HG03571 (cell line): ENCODE data around the gene SRRM2.

Experiments used
- ATAC-seq: cut with Tn5 transposase; IDR thresholded peaks from one replicate; pipeline ENCODE4 v1.9.1; 2021; ENCODE audit not compliant: unreplicated experiment

Gene SRRM2

DNA sequence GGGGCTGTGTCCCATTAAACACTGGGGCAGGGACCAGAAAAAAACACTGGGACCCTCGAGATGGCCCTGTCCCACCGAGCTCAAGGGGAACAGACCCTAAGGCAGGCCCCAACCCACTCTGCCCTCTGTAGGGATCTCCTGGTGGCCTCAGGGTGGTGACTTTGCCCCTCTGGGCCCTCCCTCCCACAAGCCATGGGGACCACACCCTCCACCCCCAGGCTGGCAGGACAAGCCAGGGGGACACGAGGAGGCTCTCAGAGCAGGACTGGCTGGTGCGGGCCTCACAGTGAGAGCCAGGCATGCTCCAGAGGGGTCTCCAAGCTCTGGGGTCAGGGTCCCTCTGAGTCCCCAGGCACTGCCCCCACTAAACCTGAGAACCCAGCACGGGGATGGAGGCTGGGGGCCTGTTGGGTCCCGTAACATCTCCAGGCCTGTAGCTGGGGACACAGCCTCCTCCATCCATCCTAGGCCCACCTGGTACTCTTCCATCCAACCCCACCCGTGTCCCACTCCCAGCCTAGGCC, 14.5 kb upstream of the SRRM2 start:
- ATAC-seq = no peak

DNA sequence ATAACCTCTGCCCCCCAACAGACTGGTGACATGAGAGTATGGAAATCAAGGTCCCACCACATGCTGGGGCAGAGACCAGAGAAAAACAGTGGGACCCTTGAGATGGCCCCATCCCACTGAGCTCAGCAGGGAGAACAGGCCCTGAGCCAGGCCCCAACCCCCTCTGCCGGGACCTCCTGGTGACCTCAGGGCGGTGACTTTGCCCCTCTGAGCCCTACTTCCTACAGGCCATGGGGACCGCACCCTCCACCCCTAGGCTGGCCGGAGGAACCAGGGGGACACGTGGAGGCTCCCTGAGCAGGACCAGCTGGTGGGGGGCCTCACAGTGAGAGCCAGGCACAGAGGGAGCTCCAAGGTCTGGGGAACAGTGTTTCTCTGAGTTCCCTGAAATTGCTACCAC, 13.8 kb upstream of the SRRM2 start:
- ATAC-seq = no peak

DNA sequence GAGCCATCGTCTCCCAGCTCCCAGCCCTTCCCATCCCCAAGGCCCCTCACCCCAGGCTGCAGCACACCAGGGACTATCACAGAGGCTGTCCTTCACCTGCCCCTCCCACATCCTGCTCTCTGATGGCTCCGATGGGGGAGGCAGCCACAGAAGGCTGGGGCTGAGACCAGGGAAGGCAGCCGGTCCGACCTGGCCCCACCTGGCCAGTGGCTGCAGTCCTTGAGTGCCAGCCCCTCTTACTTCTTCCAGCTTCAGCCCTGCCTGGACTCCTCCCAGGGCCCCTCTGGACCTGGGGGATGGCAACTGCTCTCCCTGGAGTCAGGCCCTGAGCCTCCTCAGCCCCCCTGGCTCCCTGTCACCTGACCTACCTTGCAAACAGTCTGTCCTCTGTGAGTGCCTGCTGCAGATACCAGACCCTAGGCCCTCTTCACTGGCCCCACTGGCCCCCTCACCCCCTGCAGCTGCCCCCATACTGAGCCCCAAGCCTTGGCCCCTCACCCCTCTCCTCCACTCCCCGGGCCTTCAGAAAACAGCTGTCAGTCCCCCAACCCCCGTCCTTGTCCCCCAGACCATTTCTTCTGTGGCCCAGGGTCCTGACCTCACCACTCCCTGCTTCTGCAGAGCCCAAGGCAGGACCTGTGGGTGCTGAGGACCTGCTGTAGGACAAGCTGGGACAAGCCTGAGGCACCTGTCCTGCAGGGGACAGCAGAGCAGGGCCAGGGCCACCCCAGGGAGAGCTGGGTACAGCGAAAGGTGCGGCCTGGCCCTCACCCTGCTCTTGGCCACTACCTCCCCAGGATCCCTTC, 12.6 kb upstream of the SRRM2 start:
- ATAC-seq = no peak

DNA sequence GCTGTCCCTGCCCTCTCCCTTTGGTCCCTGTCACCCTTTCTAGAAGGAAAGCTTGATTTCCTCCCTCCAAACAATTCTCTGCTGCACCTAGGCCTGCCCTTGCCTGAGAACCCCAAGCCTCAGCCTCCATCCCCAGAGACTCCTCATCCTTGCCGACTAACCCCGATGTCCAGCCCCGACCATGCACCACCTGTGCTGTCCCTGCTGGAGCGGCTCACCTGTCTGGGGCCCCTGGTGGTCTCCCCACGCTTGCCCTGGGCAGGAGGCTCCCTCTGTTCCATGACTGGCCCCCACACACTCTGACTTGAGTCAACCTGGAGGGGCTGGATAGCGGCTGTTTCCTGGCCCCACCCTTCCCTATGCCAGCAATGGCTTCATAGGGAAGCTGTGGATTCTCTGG, 12.0 kb upstream of the SRRM2 start:
- ATAC-seq = no peak

DNA sequence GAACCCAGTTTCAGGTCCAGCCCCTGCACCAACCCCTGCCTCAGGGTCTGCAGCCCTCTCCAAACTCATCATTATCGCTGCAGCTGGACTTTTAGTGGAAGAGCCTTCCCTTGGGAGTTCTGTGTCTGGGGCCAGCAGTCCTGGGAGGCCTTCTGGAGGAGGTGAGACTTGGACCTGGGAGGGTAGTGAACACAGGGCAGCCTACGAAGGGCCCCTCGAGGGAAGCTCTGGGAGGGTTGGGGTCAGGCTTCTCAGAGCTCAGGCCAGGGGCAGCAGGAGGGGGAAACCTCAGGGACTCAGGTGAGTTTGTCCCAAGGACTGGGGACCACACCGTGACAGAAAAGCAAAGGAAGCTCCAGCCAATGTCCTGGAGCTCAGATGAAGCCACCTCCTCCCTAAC, 11.3 kb upstream of the SRRM2 start:
- ATAC-seq = no peak

DNA sequence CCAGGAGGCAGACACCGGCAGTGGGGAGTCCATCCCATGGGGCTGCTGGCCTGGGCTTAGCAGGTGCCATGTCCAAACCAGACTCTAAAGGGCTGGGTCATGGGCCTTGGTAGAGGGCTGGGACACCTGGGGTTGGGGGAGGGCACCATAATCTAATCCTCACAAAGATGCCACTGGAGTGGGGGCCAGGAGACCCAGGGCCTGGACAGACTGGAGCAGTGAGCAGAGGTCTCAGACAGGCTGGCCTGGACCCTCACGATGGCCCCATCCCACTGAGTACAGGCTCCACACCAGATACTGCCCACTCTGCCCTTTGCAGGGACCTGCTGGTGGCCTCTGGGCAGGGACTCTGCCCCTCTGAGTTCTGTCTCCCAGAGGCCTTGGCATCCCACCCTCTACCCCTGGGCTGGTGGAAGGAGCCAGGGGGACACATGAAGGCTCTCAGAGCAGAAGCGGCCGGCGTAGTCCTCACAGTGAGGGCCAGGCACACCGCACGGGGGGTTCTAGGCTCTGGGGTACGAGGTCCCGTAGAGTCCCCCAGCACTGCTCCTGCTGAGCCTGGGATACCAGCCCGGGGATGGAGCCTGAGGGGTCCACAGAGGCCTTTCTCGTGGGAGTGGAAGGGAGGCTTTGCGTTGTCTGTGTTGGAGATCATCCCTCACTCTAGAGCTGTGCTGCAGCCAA, 10.0 kb upstream of the SRRM2 start:
- no peak for ATAC-seq

DNA sequence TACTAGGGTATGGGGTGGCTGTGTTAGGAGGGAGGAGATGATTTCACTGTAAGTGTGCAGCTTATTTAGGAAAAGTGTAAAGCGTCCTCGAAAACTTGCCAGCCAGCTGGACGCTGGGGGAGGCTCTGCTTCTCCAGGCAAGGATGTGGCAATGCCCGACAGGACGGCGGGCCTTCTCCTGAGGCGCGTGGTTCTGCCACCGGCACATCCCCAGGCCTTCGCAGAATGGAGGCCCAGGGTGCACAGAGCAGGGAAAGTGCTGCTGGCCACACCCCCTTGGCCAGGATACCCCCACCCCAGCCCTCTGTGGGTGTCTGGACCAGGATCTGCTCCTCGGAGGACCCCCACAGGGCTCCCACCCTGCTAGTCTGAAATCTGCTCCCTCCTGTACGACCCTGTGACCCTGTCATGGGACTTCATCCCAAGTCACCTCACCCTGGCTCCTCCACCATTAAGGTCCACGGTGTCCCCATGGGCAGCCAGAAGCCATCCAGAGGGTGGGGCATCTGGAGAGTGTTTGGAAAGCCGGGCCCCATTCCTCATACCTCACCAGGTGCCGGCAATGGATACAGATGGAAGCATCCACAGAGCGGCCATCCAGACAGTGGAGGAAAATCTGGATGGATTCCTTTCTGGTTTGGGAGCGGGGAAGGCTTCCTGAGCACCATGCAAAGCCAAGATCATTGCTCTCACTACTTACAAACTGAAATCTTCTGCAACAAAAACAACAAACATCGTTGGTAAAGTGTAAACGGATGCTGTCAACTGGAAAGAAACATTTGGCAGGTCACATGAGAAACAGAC, 9.2 kb upstream of the SRRM2 start:
- no peak for ATAC-seq

DNA sequence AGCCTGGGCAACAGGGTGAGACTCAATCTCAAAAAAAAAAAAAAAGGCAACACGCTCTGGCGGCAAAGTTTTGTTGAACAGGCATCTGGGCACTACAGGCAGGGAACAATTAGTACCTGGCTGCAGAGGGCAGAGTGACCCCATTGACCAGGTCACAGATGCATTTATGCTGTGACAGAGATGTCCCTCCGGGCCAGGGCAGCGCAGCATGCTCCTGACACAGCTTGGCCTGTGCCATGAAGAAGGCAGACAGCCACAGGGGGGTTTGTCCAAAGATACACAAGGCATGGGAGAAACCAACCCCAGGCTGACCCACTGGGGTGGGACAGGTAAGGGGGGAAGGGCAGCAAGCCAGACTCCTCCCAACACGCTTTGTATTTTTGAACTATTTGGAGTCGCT, 7.7 kb upstream of the SRRM2 start:
- no peak for ATAC-seq

DNA sequence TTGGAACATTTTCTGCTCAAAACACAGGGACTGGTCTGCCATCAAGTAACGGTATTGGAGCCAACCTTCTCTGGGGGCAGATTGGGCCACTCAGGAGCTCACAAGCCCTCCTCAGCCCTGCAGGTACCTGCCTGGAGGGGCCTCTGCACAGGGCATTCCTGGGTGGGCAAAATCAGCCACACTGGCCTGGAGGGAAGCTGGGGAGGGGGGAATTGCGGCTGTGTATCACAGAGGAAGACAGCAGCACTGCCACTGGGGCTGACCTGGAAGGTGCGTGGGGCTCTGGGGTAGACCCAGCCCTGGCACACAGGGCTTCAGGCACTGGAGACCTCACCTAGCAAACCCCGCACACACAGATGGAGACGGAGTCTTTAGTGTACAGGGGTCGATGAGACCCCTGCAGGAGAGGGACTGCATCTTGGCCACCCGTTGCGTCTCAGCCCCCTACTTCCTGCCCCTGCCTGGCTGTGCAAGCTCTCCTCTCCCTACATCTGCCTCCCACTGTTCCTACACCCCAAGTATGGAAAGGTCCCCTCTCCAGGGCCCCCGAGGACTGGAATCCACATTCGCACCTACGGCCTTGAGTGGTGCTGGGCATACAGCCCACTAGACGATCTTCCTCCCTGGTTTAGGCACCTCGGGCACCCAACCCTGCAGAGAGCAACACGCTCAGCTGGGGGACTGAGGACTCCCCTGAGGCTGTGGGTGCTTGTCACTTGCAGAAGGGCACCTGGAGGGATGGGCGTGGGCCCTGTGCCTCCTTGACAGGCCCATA, 7.1 kb upstream of the SRRM2 start:
- ATAC-seq = no peak

DNA sequence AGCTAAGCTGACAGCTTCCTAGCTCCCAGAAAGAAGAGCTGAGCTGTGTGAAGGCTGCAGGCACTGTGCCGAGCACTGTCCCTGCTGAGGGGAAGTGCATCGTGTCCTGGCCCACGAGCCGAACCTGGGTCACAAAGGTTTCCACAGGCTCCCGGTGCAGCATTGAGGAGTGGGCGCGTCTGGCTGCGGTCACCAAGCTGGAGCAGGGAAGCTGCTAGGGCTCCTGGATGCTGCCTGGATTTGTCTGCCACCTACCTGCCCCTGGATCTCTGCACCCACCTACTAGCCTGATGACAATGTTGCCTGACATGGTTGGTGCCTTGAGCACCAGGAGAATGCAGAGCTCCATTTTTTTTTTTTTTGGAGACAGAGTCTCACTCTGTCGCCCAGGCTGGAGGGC, 6.5 kb upstream of the SRRM2 start:
- ATAC-seq = no peak

DNA sequence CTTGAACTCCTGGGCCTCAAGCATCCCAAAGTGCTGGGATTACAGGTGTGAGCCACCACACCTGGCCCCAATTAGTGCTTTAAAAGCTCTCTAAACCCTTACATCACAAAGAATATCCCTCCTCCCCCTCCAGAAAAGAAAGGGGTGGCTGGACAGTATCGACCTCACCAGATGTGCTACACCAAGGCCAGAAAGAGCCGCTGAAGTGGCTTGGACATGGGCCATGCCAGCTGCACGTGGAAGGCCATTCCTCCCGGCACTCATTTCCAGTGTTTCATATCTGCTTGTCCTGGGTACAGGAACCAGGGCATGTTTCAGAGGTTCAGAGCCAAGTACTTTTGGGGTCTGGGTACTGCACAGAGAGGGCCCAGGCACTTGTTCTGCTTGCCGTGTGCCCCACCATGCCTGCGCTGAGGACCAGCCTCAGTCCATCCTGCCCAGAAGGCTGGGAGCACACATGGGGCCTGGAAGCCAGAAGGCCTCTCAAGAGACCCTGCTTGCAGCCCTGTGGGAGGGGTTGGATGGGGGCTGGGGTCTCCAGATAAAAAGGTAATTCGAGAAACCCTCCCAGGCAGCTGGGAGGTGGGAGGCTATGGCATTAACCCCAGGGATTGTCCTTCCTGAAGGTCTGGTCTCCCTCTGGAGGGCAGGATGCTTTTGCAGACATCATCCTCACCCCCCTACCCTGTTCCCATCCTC, 3.5 kb upstream of the SRRM2 start:
- ATAC-seq = no peak

DNA sequence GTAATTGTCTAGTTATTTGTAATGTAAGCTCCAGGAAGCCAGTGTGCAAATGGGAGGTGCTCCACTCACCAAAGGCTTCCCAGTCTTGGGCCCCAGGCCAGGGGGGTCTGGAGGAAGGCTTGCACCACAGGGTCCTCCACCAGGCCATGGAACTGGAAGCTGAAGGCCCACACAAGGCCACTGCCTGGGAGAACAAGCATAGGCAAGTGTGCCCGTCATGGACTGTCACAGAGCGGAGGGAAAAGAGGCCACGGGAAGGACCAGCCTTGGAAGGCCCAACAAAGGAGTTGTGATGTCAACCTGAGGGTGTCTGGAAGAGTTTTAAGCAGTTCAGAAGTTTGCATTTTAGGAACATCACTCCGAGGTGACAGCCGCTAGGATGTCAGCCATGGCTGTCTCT, 3.0 kb upstream of the SRRM2 start:
- no peak for ATAC-seq

DNA sequence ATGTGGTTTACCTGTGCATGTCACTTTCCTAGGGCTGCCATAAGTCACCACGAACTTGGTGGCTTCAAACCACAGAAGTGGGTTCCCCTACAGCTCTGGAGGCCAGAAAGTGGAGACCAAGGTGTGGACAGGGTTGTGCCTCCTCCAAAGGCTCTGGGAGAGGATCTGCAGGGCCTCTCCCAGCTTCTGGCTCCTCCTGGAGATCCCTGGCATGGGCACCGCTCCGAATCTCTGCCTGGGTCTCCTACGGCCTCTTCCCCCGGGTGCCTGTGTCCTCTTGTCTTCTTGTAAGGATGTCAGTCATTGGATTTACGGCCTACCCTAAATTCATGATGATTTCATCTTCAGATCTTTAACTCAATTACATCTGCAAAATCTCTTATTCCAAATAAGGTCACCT, 2.5 kb upstream of the SRRM2 start:
- ATAC-seq = no peak

DNA sequence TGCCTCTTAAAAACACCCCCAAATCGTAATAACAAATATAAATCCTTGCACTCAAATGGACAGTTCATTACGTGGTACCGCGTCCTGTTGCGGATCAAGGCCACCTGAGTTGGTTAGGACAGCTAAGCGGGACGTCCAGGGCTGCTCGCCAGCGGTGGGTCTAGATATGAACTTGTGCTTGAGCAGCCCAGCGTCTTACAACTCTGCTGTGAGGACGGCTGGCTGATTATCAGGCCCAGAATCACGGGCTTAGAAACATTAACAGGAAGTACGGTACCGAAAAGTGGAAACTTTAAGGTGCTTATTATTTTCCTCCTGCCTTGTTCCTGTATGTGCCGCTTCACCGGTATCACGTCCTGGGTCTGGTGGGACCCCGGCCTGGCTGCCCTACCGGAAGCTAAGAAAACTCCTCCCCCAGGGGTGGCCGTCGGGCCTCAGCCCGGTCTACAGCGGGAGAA, 832 bp upstream of the SRRM2 start:
- ATAC-seq = peak; percentile 7

DNA sequence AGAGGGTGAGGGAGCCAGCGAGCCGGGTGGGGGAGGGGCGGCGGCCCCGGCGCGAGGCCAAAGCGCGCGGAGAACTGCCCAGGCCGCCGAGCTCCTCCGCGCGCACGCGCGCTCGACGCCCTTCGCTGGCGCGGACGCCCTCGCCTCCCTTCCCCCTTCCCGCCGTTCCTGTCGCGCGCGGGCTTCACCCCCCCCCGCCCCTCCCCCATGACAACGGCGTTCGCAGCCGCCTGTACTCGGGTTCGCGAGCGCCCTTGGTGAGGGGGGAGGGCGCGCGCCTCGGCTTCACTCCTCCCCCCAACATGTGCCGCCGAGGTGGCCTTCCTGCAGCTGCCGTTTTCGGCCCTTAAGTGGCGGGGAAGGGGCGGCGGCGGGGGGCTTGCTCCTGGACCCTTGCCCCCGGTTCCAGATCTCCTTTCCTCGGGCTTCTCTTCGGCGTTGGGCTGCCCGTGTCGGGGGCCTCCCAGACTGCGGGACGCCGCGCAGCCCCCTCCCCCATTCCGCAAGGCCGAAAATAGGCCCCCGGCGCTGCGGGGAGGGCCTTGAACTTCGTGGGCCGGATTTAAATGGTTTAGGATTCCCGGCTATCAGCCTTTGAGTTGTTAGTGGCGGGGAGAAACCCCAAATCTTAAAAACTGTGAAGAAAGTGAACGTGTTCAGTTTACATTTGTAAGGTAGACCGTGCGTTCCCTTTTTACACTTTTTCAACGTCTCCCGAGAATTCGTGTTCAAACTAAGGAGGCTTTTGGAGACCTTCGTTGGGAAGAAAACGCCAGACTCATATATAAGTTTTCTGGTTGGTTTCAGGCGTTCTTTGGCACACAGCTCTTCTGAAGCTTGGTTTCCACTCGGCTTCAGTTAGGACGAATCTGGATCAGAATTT, 653 bp downstream of the SRRM2 start:
- peak; percentile 40 for ATAC-seq

DNA sequence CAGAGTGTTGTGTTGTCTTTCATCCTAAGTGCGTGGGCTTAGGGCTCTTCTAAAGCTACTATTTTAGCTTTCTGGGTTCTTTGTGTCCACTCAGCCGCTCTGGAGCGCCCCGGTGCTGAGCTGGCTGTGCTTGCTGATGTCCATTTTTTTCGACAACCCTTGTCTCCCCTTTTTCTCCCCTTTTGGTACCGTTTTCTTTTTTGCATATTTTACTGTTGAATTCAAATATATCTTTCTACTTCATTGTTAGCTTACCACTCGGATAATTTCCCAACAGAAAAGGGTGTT, 1.2 kb downstream of the SRRM2 start:
- ATAC-seq = no peak

DNA sequence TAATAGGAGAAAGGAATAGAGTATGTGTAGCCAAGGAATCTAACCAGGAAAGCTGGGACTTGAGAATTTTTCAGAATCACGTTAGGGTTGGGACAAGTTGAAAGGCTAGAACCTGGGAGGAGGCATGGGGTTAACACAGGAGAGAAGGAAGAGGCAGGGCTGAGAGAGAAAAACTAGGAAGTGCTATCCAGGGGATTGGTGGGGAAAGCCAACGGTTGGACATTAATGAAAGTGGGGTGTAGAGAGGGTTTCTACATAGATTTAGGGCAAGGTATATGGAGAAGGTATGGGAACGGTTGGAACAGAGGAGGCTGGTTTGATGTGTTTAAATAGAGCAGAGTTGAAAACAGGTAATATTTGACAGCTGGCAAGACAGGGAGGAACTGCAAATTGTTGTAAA, 2.7 kb downstream of the SRRM2 start:
- ATAC-seq = no peak

DNA sequence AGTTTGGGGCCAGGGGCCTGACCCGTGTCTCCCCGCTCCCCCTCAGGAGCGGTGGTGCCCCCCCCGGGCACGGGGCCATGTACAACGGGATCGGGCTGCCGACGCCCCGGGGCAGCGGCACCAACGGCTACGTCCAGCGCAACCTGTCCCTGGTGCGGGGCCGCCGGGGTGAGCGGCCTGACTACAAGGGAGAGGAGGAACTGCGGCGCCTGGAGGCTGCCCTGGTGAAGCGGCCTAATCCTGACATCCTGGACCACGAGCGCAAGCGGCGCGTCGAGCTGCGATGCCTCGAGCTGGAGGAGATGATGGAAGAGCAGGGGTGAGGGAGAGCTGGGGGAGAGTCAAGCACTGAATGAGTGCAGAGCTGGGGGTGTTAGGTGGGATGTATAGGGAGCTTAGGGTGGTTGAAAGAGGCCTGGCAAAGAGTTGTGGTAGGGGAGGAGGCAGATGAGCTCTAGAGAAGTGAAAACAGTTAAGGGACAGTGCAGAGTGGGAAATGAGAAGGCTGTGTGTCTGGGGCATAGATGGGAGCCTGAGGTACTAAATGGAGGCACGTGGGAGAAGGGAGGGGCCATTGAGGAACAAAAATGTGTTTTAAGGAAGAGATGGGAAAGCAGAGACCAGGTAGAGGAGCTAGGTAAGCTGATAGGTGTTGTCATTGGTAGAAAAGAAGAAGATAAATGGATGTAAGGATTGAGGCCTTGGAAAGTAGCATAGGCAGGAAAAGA, 4.0 kb downstream of the SRRM2 start:
- ATAC-seq = no peak

DNA sequence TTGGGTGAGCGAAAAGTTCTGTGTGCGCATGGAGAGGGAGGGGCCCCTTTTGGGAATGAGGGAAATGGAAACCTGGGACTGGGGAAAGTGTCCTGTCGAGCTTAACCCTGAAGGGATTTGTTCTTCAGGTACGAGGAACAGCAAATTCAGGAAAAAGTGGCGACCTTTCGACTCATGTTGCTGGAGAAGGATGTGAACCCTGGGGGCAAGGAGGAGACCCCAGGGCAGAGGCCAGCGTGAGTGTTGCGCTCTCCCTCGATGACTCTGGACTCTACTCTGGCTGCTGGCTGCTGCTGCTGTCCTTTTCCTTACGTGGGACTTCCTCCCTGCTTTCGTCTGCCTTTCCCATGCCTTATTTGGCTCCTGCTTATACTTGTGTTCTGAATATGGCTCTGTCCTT, 4.9 kb downstream of the SRRM2 start:
- no peak for ATAC-seq
